ENCODE results near the gene SGF29.
"Not testable (repeated sequence)": the region's sequence is repeated elsewhere in the genome, so short reads cannot be mapped to it uniquely, and the experiment has no call there.

The SGF29 gene

GRCh38 chr16:28639959-28640358 lies 86.2 kb downstream of the SGF29 start:
- not testable (repeated sequence) for H3K4me1 ChIP-seq (ENCODE audit: control insufficient read depth, insufficient read depth, low read length); H3K9me3 ChIP-seq (ENCODE audit: control insufficient read depth, low read length); H3K9ac ChIP-seq (ENCODE audit: low read length); H3K36me3 ChIP-seq (ENCODE audit: control insufficient read depth, insufficient read depth, low read length); H3K27me3 ChIP-seq (ENCODE audit: control insufficient read depth, insufficient read depth, low read length); H3K4me3 ChIP-seq (ENCODE audit: low read length)
